GM23338 (cell line): ENCODE results near the gene PIEZO2. TPM values are rescaled to one million over a fixed set of nuclear protein-coding genes. Genes with fewer than 3 reads are reported as not detected.
A peak's percentile ranks its signal among the peaks of the same experiment; 100 is the strongest.

ENCODE experiments used
- ATAC-seq: fragments of 200-7000 bp; cut with Tn5 transposase; 3 replicates; pipeline ENCODE4 v1.9.1; 2020
- DNase-seq: peaks from one replicate; pipeline ENCODE4 v3.0.0-alpha.2; 2015; ENCODE audit warnings: low spot score
- H2AFZ ChIP-seq: fragments of 200-600 bp; sonication (generic); 2 replicates; pipeline ENCODE4 v1.8.0; 2016; ENCODE audit warnings: antibody characterized with exemption, mild to moderate bottlenecking, moderate library complexity
- H3F3A ChIP-seq: fragments of 200-600 bp; sonication (generic); replicated peaks from 2 replicates; pipeline ENCODE4 v1.8.0; 2017; ENCODE audit warnings: antibody characterized with exemption, mixed run types, low read depth
- H3K27ac ChIP-seq: fragments of 200-600 bp; sonication (generic); 2 replicates; pipeline ENCODE4 v1.6.1; 2016; ENCODE audit warnings: low read depth
- H3K27me3 ChIP-seq: fragments of 200-600 bp; sonication (generic); 2 replicates; pipeline ENCODE4 v1.8.0; 2016; ENCODE audit warnings: mild to moderate bottlenecking, mixed run types, moderate library complexity; ENCODE audit not compliant: insufficient read depth
- H3K36me3 ChIP-seq: fragments of 200-600 bp; sonication (generic); 2 replicates; pipeline ENCODE4 v1.8.0; 2016; ENCODE audit warnings: mild to moderate bottlenecking; ENCODE audit not compliant: insufficient read depth
- H3K4me1 ChIP-seq: fragments of 200-600 bp; sonication (generic); 2 replicates; pipeline ENCODE4 v1.8.0; 2016; ENCODE audit warnings: mild to moderate bottlenecking, moderate library complexity; ENCODE audit not compliant: insufficient read depth
- H3K4me2 ChIP-seq: fragments of 200-600 bp; sonication (generic); 2 replicates; pipeline ENCODE4 v1.7.1; 2017; ENCODE audit warnings: mixed run types
- H3K4me3 ChIP-seq: fragments of 200-600 bp; sonication (generic); 2 replicates; pipeline ENCODE4 v1.6.1; 2016; ENCODE audit warnings: mixed run types
- H3K79me2 ChIP-seq: fragments of 200-600 bp; sonication (generic); replicated peaks from 2 replicates; pipeline ENCODE4 v1.8.0; 2017; ENCODE audit warnings: mild to moderate bottlenecking; ENCODE audit not compliant: insufficient read depth
- H3K9me2 ChIP-seq: fragments of 200-600 bp; sonication (generic); 2 replicates; pipeline ENCODE4 v1.8.0; 2017; ENCODE audit not compliant: insufficient read depth
- H4K20me1 ChIP-seq: fragments of 200-600 bp; sonication (generic); replicated peaks from 2 replicates; pipeline ENCODE4 v1.8.0; 2017; ENCODE audit warnings: mild to moderate bottlenecking; ENCODE audit not compliant: insufficient read depth
- H3K27ac Mint-ChIP-seq: 2 replicates; pipeline ENCODE4 v1.8.0; 2020; ENCODE audit warnings: inconsistent platforms, mild to moderate bottlenecking, moderate library complexity, mixed read lengths
- H3K27me3 Mint-ChIP-seq: 3 replicates; pipeline ENCODE4 v1.8.0; 2022; ENCODE audit warnings: low read depth, mild to moderate bottlenecking, moderate library complexity, mixed read lengths, inconsistent platforms; ENCODE audit not compliant: insufficient read depth, poor library complexity
- H3K36me3 Mint-ChIP-seq: 3 replicates; pipeline ENCODE4 v1.8.0; 2021; ENCODE audit warnings: low read depth, mild to moderate bottlenecking, inconsistent platforms, moderate library complexity, mixed read lengths
- H3K4me1 Mint-ChIP-seq: 3 replicates; pipeline ENCODE4 v1.8.0; 2020; ENCODE audit warnings: mild to moderate bottlenecking, inconsistent platforms, mixed read lengths
- H3K4me3 Mint-ChIP-seq: 3 replicates; pipeline ENCODE4 v1.8.0; 2021; ENCODE audit warnings: moderate library complexity, mild to moderate bottlenecking, inconsistent platforms, mixed read lengths
- H3K9me3 Mint-ChIP-seq: 3 replicates; pipeline ENCODE4 v1.8.0; 2020; ENCODE audit warnings: moderate library complexity, mild to moderate bottlenecking, inconsistent platforms, mixed read lengths
- CREB1 ChIP-seq: fragments of 250-450 bp; sonication (Bioruptor Pico); IDR thresholded peaks from 2 replicates; pipeline ENCODE4 v1.5.0; 2020; ENCODE audit warnings: low read depth, mild to moderate bottlenecking, moderate library complexity
- CTCF ChIP-seq, 2 experiments: fragments of 200-600 bp in 1 of 2; sonication (generic) in 1 of 2; conservative IDR thresholded peaks; 2 replicates each; pipeline versions ENCODE4 v1.5.1 to v1.6.1; 2016 to 2017; ENCODE audit warnings: antibody characterized with exemption in 2 of 2, low read depth in 2 of 2, mild to moderate bottlenecking in 2 of 2, moderate library complexity in 1 of 2
- ETS1 ChIP-seq: IDR thresholded peaks from 2 replicates; pipeline ENCODE4 v1.6.1; 2016; ENCODE audit warnings: antibody characterized with exemption
- EZH2 ChIP-seq: fragments of 200-600 bp; sonication (generic); IDR thresholded peaks from one replicate; pipeline ENCODE4 v1.8.0; 2017; ENCODE audit warnings: antibody characterized with exemption, mild to moderate bottlenecking, low read depth; ENCODE audit not compliant: unreplicated experiment
- JUNB ChIP-seq: IDR thresholded peaks from one replicate; pipeline ENCODE4 v1.6.1; 2016; ENCODE audit warnings: antibody characterized with exemption; ENCODE audit not compliant: unreplicated experiment
- NANOG ChIP-seq: IDR thresholded peaks from 2 replicates; pipeline ENCODE4 v1.6.1; 2016; ENCODE audit warnings: antibody characterized with exemption, borderline replicate concordance
- REST ChIP-seq: IDR thresholded peaks from one replicate; pipeline ENCODE4 v1.6.1; 2018; ENCODE audit warnings: antibody characterized with exemption; ENCODE audit not compliant: unreplicated experiment
- STAT1 ChIP-seq: IDR thresholded peaks from one replicate; pipeline ENCODE4 v1.6.1; 2016; ENCODE audit warnings: antibody characterized with exemption; ENCODE audit not compliant: unreplicated experiment
- ZNF114 ChIP-seq: fragments of 250-450 bp; sonication (Bioruptor Pico); IDR thresholded peaks from 2 replicates; pipeline ENCODE4 v1.5.0; 2020; ENCODE audit warnings: mild to moderate bottlenecking, moderate library complexity
- ZNF462 ChIP-seq: fragments of 250-450 bp; sonication (Bioruptor Pico); IDR thresholded peaks from 2 replicates; pipeline ENCODE4 v1.5.0; 2020; ENCODE audit warnings: mild to moderate bottlenecking, moderate library complexity
- polyA plus RNA-seq: library from polyadenylated mRNA; unstranded; fragments of >200 nt; fragmentation: Nextera tagmentation; extraction: Ambion mirVana; gene quantifications from 2 replicates; pipeline ENCODE4 v1.2.1, GENCODE V29; 2016
- total RNA-seq: library from RNA; depleted of rRNA; stranded (reverse); fragments of >200 nt; shearing (Covaris generic); gene quantifications from 2 replicates; pipeline ENCODE4 v1.2.3, GENCODE V29; 2014

The PIEZO2 gene
- total and polyA plus RNA-seq, 2 experiments from 2014 or later = 4.8 to 8.2 TPM

GRCh38 chr18:10814336-10814735 is 335.0 kb downstream of the PIEZO2 start (continued):
- no peak for TF ChIP-seq ZNF462 (CRISPR knock-in tag)
- TF ChIP-seq ZNF114 (CRISPR knock-in tag) = no peak
- TF ChIP-seq NANOG = no peak
- TF ChIP-seq CREB1 = no peak
- TF ChIP-seq REST = no peak

- Mint-ChIP-seq H3K4me1 (no peaks in the 10 kb centered on the region), H3K27me3 (no peaks in the 10 kb centered on the region), H3K4me3 (no peak overlapping the region), H3K27ac (no peak overlapping the region), H3K36me3 (peaks cover 5% of the 10 kb centered on the region; the same call in 1 of the 3 replicates), H3K9me3 (no peaks in the 10 kb centered on the region; the same call in 2 of the 3 replicates)
- no peaks in the 10 kb centered on the region for H3K79me2 ChIP-seq
- no peaks in the 10 kb centered on the region for H3K4me1 ChIP-seq
- H3F3A ChIP-seq = no peaks in the 10 kb centered on the region
- H3K4me3 ChIP-seq = no peak overlapping the region
- H3K27ac ChIP-seq = no peak overlapping the region
- no peaks in the 10 kb centered on the region for H3K36me3 ChIP-seq
- TF ChIP-seq EZH2 (no peak), STAT1 (no peak), ETS1 (no peak), CTCF (conservative IDR thresholded peaks at IDR 0.05; ENCODE audit: low read depth in 2 of 2) (0 out of 4 replicates have a peak, but pooled peaks of 1 of the 2 experiments have one; percentile 9), JUNB (no peak)
- H3K4me2 ChIP-seq = no peak overlapping the region
- no peaks in the 10 kb centered on the region for H3K9me2 ChIP-seq
- no peak for DNase-seq
- no peaks in the 10 kb centered on the region for H4K20me1 ChIP-seq
- ATAC-seq = no peak
- no peak overlapping the region for H2AFZ ChIP-seq
- no peaks in the 10 kb centered on the region for H3K27me3 ChIP-seq
Measured at GRCh38 chr18:10805587-10806118, 343.7 kb downstream of the PIEZO2 start.
